ENCODE data around the gene BMP8A.

- TF ChIP-seq, protein P1, sequence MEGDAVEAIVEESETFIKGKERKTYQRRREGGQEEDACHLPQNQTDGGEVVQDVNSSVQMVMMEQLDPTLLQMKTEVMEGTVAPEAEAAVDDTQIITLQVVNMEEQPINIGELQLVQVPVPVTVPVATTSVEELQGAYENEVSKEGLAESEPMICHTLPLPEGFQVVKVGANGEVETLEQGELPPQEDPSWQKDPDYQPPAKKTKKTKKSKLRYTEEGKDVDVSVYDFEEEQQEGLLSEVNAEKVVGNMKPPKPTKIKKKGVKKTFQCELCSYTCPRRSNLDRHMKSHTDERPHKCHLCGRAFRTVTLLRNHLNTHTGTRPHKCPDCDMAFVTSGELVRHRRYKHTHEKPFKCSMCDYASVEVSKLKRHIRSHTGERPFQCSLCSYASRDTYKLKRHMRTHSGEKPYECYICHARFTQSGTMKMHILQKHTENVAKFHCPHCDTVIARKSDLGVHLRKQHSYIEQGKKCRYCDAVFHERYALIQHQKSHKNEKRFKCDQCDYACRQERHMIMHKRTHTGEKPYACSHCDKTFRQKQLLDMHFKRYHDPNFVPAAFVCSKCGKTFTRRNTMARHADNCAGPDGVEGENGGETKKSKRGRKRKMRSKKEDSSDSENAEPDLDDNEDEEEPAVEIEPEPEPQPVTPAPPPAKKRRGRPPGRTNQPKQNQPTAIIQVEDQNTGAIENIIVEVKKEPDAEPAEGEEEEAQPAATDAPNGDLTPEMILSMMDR (IDR thresholded peaks at IDR 0.05; ENCODE audit: poor library complexity, severe bottlenecking) = peak; percentile 70
- TF ChIP-seq SMC3 (conservative IDR thresholded peaks at IDR 0.05; ENCODE audit: poor library complexity) (peak; percentile 54), EP300 (conservative IDR thresholded peaks at IDR 0.05; ENCODE audit: poor library complexity, severe bottlenecking) (no peak), EZH2 (IDR thresholded peaks at IDR 0.05; ENCODE audit: borderline replicate concordance, insufficient read depth, low read length, poor library complexity, severe bottlenecking) (no peak), POLR2AphosphoS5 (IDR thresholded peaks at IDR 0.05) (no peak)
- TF ChIP-seq, protein P2, sequence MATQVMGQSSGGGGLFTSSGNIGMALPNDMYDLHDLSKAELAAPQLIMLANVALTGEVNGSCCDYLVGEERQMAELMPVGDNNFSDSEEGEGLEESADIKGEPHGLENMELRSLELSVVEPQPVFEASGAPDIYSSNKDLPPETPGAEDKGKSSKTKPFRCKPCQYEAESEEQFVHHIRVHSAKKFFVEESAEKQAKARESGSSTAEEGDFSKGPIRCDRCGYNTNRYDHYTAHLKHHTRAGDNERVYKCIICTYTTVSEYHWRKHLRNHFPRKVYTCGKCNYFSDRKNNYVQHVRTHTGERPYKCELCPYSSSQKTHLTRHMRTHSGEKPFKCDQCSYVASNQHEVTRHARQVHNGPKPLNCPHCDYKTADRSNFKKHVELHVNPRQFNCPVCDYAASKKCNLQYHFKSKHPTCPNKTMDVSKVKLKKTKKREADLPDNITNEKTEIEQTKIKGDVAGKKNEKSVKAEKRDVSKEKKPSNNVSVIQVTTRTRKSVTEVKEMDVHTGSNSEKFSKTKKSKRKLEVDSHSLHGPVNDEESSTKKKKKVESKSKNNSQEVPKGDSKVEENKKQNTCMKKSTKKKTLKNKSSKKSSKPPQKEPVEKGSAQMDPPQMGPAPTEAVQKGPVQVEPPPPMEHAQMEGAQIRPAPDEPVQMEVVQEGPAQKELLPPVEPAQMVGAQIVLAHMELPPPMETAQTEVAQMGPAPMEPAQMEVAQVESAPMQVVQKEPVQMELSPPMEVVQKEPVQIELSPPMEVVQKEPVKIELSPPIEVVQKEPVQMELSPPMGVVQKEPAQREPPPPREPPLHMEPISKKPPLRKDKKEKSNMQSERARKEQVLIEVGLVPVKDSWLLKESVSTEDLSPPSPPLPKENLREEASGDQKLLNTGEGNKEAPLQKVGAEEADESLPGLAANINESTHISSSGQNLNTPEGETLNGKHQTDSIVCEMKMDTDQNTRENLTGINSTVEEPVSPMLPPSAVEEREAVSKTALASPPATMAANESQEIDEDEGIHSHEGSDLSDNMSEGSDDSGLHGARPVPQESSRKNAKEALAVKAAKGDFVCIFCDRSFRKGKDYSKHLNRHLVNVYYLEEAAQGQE (IDR thresholded peaks at IDR 0.05; ENCODE audit: borderline replicate concordance) = no peak
Measured at GRCh38 chr1:39539252-39539790, 47.9 kb downstream of the BMP8A start.

Measured in neural cell (in vitro differentiated cells).